HEK293 (cell line): Measurements from ENCODE around the gene FHIT.

Source experiments
- CTCF ChIA-PET: fragments of 350-600 bp; formaldehyde crosslinking; extraction: SDS; loops from one replicate; lab custom pipeline; 2021; ENCODE audit warnings: antibody characterized with exemption; lab: Yijun Ruan, JAX
- POLR2A ChIA-PET: fragments of 300-600 bp; formaldehyde crosslinking; extraction: SDS; loops from one replicate; lab custom pipeline; 2020; ENCODE audit warnings: antibody characterized with exemption, inconsistent platforms; lab: Yijun Ruan, JAX
- H3K27ac ChIP-seq: fragments of 200-500 bp; sonication (Bioruptor generic); 2 replicates; pipeline ENCODE4 v1.5.1; 2014; ENCODE audit warnings: low read depth, low read length, control low read depth, inconsistent platforms; ENCODE audit errors: extremely low read depth
- H3K36me3 ChIP-seq, 2 experiments: fragments of 200-500 bp in 1 of 2; sonication (Bioruptor generic) in 1 of 2; 1 replicate in 1 of 2; 2 replicates in 1 of 2; pipeline ENCODE4 v1.5.1; 2014 to 2017; ENCODE audit warnings: inconsistent platforms in 2 of 2, low read length in 2 of 2; ENCODE audit not compliant: control insufficient read depth in 2 of 2, insufficient read depth in 1 of 2
- H3K4me1 ChIP-seq: fragments of 200-500 bp; sonication (Bioruptor generic); 2 replicates; pipeline ENCODE4 v1.5.1; 2014; ENCODE audit warnings: mild to moderate bottlenecking, low read length, inconsistent platforms; ENCODE audit not compliant: control insufficient read depth, insufficient read depth
- H3K4me3 ChIP-seq: 2 replicates; pipeline ENCODE4 v1.5.1; 2011; ENCODE audit warnings: low read depth, mild to moderate bottlenecking, control low read depth, low read length, moderate library complexity
- H3K9me3 ChIP-seq: fragments of 200-500 bp; sonication (Bioruptor generic); 2 replicates; pipeline ENCODE4 v1.5.1; 2014; ENCODE audit warnings: low read depth, low read length, inconsistent platforms; ENCODE audit not compliant: control insufficient read depth, insufficient read depth
- AEBP2 ChIP-seq: fragments of 450-650 bp; formaldehyde crosslinking; IDR thresholded peaks from 2 replicates; pipeline ENCODE4 v1.5.1; 2016; ENCODE audit warnings: missing biosample characterization, missing genetic modification characterization, borderline replicate concordance
- ATF2 ChIP-seq: fragments of 450-650 bp; formaldehyde crosslinking; IDR thresholded peaks from 2 replicates; pipeline ENCODE4 v1.5.1; 2016; ENCODE audit warnings: missing biosample characterization, missing genetic modification characterization, low read depth
- KLF7 ChIP-seq: fragments of 450-650 bp; formaldehyde crosslinking; IDR thresholded peaks from 2 replicates; pipeline ENCODE4 v1.5.1; 2016; ENCODE audit warnings: missing biosample characterization, missing genetic modification characterization, borderline replicate concordance
- PRDM4 ChIP-seq: fragments of 450-650 bp; formaldehyde crosslinking; IDR thresholded peaks from 2 replicates; pipeline ENCODE4 v1.5.1; 2017; ENCODE audit warnings: missing biosample characterization, missing genetic modification characterization
- SCRT2 ChIP-seq: fragments of 450-650 bp; formaldehyde crosslinking; IDR thresholded peaks from 2 replicates; pipeline ENCODE4 v1.5.1; 2016; ENCODE audit warnings: missing biosample characterization, missing genetic modification characterization
- ZIC2 ChIP-seq: fragments of 450-650 bp; formaldehyde crosslinking; IDR thresholded peaks from 2 replicates; pipeline ENCODE4 v1.5.1; 2016; ENCODE audit warnings: missing biosample characterization, missing genetic modification characterization
- ZNF138 ChIP-seq: fragments of 450-650 bp; formaldehyde crosslinking; IDR thresholded peaks from 2 replicates; pipeline ENCODE4 v1.5.1; 2016; ENCODE audit warnings: missing biosample characterization, missing genetic modification characterization, borderline replicate concordance
- ZNF155 ChIP-seq: fragments of 450-650 bp; formaldehyde crosslinking; IDR thresholded peaks from 2 replicates; pipeline ENCODE4 v1.5.1; 2016; ENCODE audit warnings: missing biosample characterization, missing genetic modification characterization
- ZNF174 ChIP-seq: fragments of 450-650 bp; formaldehyde crosslinking; IDR thresholded peaks from 2 replicates; pipeline ENCODE4 v1.5.0; 2017; ENCODE audit warnings: missing biosample characterization, mild to moderate bottlenecking, missing genetic modification characterization
- ZNF19 ChIP-seq: fragments of 450-650 bp; formaldehyde crosslinking; IDR thresholded peaks from 2 replicates; pipeline ENCODE4; 2016; ENCODE audit warnings: missing biosample characterization, missing genetic modification characterization, low read depth
- ZNF221 ChIP-seq: fragments of 450-650 bp; formaldehyde crosslinking; IDR thresholded peaks from 2 replicates; pipeline ENCODE4 v1.5.1; 2017; ENCODE audit warnings: missing biosample characterization, missing genetic modification characterization, borderline replicate concordance
- ZNF394 ChIP-seq: fragments of 450-650 bp; formaldehyde crosslinking; IDR thresholded peaks from 2 replicates; pipeline ENCODE4 v1.5.1; 2016; ENCODE audit warnings: missing biosample characterization, missing genetic modification characterization, mild to moderate bottlenecking, moderate library complexity, borderline replicate concordance
- ZNF514 ChIP-seq: fragments of 450-650 bp; formaldehyde crosslinking; IDR thresholded peaks from 2 replicates; pipeline ENCODE4 v1.5.1; 2016; ENCODE audit warnings: missing biosample characterization, missing genetic modification characterization
- ZNF548 ChIP-seq: fragments of 450-650 bp; formaldehyde crosslinking; IDR thresholded peaks from 2 replicates; pipeline ENCODE4 v1.5.1; 2016; ENCODE audit warnings: missing biosample characterization, missing genetic modification characterization
- ZNF580 ChIP-seq: fragments of 450-650 bp; formaldehyde crosslinking; IDR thresholded peaks from 2 replicates; pipeline ENCODE4 v1.5.1; 2016; ENCODE audit warnings: missing biosample characterization, missing genetic modification characterization
- ZNF600 ChIP-seq: fragments of 450-650 bp; formaldehyde crosslinking; IDR thresholded peaks from 2 replicates; pipeline ENCODE4 v1.5.1; 2016; ENCODE audit warnings: missing biosample characterization, missing genetic modification characterization
- ZNF623 ChIP-seq: fragments of 450-650 bp; formaldehyde crosslinking; IDR thresholded peaks from 2 replicates; pipeline ENCODE4 v1.5.1; 2016; ENCODE audit warnings: missing biosample characterization, missing genetic modification characterization
- ZNF629 ChIP-seq: fragments of 450-650 bp; formaldehyde crosslinking; IDR thresholded peaks from 2 replicates; pipeline ENCODE4 v1.5.1; 2017; ENCODE audit warnings: missing biosample characterization, missing genetic modification characterization
- ZNF658 ChIP-seq: fragments of 450-650 bp; formaldehyde crosslinking; IDR thresholded peaks from 2 replicates; pipeline ENCODE4; 2016; ENCODE audit warnings: missing biosample characterization, missing genetic modification characterization
- ZNF707 ChIP-seq: fragments of 450-650 bp; formaldehyde crosslinking; IDR thresholded peaks from 2 replicates; pipeline ENCODE4 v1.5.1; 2016; ENCODE audit warnings: missing biosample characterization, missing genetic modification characterization
- ZNF792 ChIP-seq: fragments of 450-650 bp; formaldehyde crosslinking; IDR thresholded peaks from 2 replicates; pipeline ENCODE4 v1.5.1; 2016; ENCODE audit warnings: missing biosample characterization, missing genetic modification characterization
- TF ChIP-seq, protein P1 (sequence below): fragments of 450-650 bp; formaldehyde crosslinking; IDR thresholded peaks from 2 replicates; pipeline ENCODE4; 2016; ENCODE audit warnings: missing biosample characterization, missing genetic modification characterization
- TF ChIP-seq, protein P2 (sequence below): fragments of 450-650 bp; formaldehyde crosslinking; IDR thresholded peaks from 2 replicates; pipeline ENCODE4 v1.5.1; 2016; ENCODE audit warnings: missing biosample characterization, missing genetic modification characterization

The FHIT gene

DNA sequence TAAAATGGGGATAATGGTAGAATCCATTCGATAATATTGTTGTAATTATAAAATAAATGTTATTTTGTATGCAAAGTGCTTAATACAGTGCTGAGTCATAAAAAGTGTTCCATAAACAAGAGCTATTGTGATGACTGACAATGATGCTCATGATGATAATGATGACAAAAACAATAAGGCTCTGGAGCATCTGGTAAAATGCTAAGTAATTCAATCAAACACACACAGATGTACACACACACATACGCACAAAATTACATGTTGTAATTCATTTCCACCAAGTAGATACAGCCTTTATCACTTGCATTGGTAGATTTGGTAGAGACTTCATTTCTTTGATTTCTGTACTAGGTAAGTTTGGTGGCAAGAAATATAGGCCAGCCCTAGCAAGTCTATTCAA is 163.8 kb downstream of the FHIT start:
- H3K9me3 ChIP-seq = no peaks in the 10 kb centered on the region
- H3K36me3 ChIP-seq = no peaks in the 10 kb centered on the region
- POLR2A ChIA-PET = no interaction called here
- no peak overlapping the region for H3K27ac ChIP-seq
- no peaks in the 10 kb centered on the region for H3K4me1 ChIP-seq
- TF ChIP-seq ZNF514 (tag by site-specific recombination) = no peak
- no peak for TF ChIP-seq ZNF221
- no peak for TF ChIP-seq ZNF174
- no peak for TF ChIP-seq ZNF792
- TF ChIP-seq ZNF580 (tag by site-specific recombination) = no peak
- no peak for TF ChIP-seq ZNF155 (tag by site-specific recombination)
- no peak for TF ChIP-seq AEBP2 (tag by site-specific recombination)
- no peak for TF ChIP-seq KLF7 (tag by site-specific recombination)
- no peak for TF ChIP-seq ZIC2 (tag by site-specific recombination)
- TF ChIP-seq ZNF658 = no peak
- TF ChIP-seq ZNF394 (tag by site-specific recombination) = no peak
- no peak for TF ChIP-seq ZNF19 (tag by site-specific recombination)
- TF ChIP-seq ZNF548 (tag by site-specific recombination) = no peak
- TF ChIP-seq, protein P1, sequence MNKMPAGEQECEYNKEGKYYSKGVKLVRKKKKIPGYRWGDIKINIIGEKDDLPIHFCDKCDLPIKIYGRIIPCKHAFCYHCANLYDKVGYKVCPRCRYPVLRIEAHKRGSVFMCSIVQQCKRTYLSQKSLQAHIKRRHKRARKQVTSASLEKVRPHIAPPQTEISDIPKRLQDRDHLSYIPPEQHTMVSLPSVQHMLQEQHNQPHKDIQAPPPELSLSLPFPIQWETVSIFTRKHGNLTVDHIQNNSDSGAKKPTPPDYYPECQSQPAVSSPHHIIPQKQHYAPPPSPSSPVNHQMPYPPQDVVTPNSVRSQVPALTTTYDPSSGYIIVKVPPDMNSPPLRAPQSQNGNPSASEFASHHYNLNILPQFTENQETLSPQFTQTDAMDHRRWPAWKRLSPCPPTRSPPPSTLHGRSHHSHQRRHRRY = no peak
- no peak for TF ChIP-seq ZNF623 (tag by site-specific recombination)
- no peak for TF ChIP-seq ZNF707 (tag by site-specific recombination)
- TF ChIP-seq, protein P2, sequence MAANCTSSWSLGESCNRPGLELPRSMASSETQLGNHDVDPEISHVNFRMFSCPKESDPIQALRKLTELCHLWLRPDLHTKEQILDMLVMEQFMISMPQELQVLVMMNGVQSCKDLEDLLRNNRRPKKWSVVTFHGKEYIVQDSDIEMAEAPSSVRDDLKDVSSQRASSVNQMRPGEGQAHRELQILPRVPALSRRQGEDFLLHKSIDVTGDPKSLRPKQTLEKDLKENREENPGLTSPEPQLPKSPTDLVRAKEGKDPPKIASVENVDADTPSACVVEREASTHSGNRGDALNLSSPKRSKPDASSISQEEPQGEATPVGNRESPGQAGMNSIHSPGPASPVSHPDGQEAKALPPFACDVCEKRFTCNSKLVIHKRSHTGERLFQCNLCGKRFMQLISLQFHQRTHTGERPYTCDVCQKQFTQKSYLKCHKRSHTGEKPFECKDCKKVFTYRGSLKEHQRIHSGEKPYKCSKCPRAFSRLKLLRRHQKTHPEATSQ (tag by site-specific recombination) = no peak
- no peak for TF ChIP-seq ZNF138
- no peak for TF ChIP-seq ZNF600 (tag by site-specific recombination)
- TF ChIP-seq PRDM4 (tag by site-specific recombination) = no peak
- H3K4me3 ChIP-seq = no peak overlapping the region
- CTCF ChIA-PET = no interaction called here

- H3K4me3 ChIP-seq = no peak overlapping the region
- no peaks in the 10 kb centered on the region for H3K9me3 ChIP-seq
- TF ChIP-seq ZNF629 (tag by site-specific recombination) (peak; percentile 60; the same call in 1 of the 2 replicates), SCRT2 (tag by site-specific recombination) (no peak), ATF2 (peak; percentile 83)
- POLR2A ChIA-PET = no interaction called here
- no peak overlapping the region for H3K27ac ChIP-seq
- CTCF ChIA-PET = interaction anchor here (0.9 to 1.1 kb wide), 2 partner anchors 13 to 300 kb away, joined by 3 read pairs; no protein-coding TSS in a partner anchor
- H3K4me1 ChIP-seq = no peaks in the 10 kb centered on the region
- H3K36me3 ChIP-seq = no peaks in the 10 kb centered on the region
These were observed 169.7 kb downstream of the FHIT start for GRCh38 chr3:61081554-61081953.
